Stimulated activated CD8-positive, alpha-beta memory T cell treated with anti-CD3 and anti-CD28 coated beads, Interleukin-15, amount 100 ng/mL, for 24 hours (primary cell): ENCODE data around the gene PARN.

Experiments used
- DNase-seq: peaks from one replicate; pipeline ENCODE4 v3.0.0-alpha.2; 2020; ENCODE audit warnings: low read depth

PARN gene

DNA sequence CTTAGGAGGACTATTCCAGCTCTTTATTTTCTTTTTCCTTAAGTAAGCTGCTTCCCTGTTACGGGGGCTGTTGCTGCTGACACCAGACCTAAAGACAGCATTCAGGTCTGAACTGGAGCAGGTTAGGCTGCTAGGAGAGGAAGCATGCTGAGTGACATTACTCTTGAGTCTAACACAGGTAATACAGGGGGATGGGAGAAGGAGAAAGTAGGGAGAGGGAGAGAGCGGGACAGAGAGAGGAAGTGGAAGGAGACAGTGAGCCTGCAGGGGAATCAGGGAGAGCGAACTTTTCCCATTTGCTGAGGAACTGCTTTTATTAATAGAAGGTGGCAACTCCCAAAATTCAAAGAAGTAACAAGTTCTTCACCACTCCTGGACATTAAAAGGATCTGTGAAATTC, 130.9 kb downstream of the PARN start:
- no peak for DNase-seq

DNA sequence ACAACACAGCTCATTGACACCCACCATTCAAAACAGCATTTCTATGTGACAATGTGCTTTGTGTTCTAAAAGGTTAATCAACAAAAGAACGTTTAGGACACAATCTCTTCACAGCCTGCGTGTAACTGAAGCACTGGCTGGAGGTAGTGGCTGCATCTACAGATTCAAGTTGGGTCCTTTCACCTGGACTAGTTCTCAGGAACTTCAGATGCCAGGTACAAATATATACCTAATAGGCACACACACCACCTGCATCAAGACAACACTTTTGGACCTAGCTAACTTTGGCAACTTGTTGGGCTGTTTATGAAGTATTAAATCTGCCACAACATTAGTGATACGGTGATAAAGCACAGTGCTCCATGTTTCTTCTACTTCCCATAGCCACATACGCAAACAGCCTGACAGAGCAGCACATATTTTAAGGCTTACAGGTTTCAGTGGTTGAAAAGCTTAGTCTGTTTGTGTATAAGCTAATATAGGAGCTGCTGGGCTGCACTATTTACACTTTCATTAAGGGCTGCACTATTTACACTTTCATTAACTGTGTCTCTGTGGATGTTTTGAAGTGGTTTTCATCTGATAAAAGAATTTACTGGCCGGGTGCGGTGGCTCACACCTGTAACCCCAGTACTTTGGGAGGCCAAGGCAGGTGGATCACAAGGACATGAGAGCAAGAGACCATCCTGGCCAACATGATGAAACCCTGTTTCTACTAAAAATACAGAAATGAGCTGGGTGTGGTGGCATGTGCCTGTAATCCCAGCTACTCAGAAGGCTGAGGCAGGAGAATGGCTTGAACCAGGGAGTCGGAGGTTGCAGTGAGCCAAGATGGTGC, 132.6 kb downstream of the PARN start:
- no peak for DNase-seq

DNA sequence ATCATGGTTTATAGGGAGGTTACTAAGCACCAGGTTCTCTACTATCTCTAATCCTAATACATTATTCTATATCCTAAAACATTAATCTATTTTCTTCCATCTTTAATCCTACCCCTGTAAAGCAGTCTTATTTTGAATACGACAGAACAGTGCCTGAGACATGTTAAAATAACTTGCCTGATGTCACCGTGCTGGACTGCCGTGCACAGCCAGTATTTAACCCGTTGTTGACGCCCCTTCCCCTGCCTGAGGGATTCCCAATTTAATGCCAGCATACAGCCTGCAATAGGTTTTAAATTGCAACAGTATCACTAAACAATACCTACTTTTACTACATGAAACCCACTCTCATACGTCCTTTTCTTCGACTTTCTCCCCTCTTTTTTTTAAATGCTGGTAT, 133.3 kb downstream of the PARN start:
- no peak for DNase-seq

DNA sequence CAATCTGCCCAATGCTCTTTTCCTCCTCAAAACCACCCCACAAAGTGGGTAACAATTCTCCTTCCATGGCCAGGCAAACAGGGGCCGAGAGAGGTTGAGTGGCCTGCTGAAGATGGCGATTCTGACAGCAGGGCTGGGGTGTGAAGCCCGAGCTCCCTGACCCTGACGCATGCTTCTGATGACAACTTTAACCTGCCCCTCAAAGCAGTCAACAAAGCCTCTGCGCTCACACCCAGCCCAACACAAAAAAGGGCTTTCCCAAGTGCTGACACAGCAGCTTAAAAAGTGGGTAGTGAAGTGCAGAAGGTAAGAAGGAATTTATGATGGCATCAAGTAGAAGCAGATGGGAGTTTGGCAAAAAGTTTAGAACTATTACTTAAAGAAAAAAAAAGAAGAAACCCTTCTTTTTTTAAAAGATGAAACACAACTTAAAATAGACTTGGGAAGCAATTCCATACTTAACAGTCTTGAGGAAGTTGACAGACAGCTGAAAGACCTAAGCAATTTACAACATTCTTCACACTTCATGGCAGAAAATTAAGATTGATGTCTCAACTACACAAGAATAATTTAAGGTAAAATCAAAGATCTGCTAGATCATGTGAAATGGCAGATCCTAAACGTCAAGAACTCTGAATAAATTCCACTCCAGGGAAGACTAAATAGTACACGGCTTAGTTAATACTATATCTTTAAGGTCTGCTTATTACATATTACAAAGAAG, 133.9 kb downstream of the PARN start:
- no peak for DNase-seq

GRCh38 chr16:14495213-14496046, 134.6 kb downstream of the PARN start:
- no peak for DNase-seq

GRCh38 chr16:14494396-14494966, 135.6 kb downstream of the PARN start:
- no peak for DNase-seq

GRCh38 chr16:14493791-14494190, 136.3 kb downstream of the PARN start:
- no peak for DNase-seq

- DNase-seq, result no peak
These were observed 137.4 kb downstream of the PARN start for GRCh38 chr16:14492614-14493013.

GRCh38 chr16:14491861-14492529, 138.1 kb downstream of the PARN start:
- no peak for DNase-seq

GRCh38 chr16:14490235-14490634, 139.8 kb downstream of the PARN start:
- DNase-seq, result no peak

DNA sequence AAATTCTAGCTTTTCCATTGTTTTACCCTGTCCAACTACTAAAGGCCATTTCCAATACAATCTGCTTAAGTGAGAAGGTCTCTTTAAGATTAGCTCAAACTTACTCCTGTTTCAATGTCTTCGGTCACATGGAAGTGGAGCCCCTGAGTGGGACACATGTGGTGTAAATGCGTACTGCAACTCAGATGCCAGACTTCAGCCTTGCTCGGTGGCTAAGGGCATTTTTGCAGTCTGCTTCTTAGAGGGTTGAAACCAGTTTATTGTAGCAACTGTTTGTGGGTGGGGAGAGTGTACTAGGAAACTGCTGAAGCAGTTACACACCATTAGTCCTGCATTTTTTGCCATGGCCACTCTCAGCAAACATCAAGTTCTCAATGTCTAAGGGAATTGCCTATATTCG, 140.6 kb downstream of the PARN start:
- DNase-seq, result no peak

DNA sequence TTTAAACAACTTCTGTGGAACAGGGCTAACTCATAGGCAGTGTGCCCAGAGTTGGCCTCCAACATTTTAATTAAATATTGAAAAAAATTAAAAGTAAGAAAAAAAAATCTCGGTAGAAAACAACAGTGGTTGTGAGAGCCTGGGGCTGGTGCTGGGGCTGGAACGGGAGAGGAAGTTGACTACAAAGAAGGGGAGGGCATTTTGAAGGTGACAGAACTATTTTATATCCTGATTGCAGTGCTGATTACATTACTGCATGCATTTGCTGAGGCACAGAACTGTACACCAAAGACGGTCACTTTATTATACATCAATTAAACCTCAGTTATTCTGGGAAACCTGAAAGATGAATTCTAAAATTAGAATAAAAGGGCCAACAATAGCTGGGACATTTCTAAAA, 142.5 kb downstream of the PARN start:
- no peak for DNase-seq

GRCh38 chr16:14486520-14487303, 143.3 kb downstream of the PARN start:
- no peak for DNase-seq

DNA sequence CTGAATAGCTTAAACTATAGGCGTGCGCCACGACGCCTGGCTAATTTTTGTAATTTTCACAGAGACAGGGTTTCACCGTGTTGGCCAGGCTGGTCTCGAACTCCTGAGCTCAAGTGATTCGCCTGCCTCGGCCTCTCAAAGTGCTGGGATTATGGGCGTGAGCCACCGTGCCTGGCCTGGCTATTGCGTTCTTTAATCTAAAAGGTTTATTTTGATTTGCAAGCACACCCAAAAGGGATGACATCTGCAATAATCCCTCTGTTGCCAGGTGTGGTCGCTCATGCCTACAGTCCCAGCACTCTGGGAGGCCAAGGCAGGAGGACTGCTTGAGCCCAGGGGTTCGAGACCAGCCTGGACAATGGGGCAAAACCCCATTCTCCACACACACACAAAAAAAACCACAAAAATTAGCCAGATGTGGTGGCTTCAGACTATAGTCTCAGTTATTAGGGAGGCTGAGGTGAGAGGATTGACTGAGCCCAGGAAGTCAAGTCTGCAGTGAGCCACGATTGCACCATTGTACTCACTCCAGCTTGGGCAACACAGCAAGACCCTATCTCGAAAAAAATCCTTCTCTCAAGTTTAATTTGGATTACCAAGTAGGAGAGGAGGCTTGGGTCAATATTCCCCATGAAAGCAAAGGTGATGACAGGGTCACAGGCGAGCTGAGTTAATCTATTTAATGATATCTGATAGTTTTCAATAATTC, 144.1 kb downstream of the PARN start:
- no peak for DNase-seq

- DNase-seq, result no peak
These were observed 144.9 kb downstream of the PARN start for GRCh38 chr16:14485121-14485551.

DNA sequence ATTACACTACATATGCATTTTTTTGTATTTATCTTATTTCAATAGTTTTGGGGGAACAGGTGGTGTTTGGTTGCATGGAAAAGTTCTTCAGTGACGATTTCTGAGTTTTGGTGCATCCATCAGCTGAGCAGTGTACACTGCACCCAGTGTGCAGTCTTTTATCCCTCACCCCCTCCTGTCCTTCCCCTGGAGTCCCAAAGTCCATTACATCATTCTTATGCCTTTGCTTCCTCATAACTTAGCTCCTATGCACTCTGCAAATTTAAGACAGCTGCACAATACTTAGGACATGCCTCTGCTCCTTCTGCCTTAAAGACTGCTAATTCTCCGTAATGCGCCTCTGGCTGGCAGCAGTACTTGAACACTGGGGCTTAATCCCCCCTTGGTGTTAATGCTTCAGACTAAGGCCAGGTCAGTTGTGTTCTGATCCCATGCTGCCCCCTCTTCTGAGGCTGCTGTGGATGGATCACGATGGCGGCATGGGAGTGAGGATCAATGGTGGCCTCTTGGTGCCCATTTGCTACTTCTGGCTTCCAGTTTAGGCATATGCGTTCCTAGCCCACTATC, 146.2 kb downstream of the PARN start:
- no peak for DNase-seq

DNA sequence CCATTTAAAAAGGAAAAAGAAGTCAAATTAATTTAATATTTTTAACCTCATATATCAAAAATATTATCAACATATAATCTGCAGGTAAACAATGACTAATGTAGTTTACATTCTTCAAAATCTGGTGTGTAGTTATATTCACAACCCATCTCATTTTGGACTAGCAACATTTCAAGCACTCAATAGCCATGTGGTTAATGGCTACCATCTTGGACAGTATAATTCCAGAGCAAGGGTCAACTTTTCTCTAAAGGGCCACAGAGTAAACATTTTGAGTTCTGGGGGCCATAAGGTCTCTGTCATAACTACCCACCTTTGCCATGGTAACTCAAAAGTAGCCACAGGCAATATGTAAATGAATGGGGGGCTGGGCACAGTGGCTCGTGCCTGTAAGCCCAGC, 153.9 kb downstream of the PARN start:
- DNase-seq, result no peak

- DNase-seq, result no peak
These were observed 154.5 kb downstream of the PARN start for GRCh38 chr16:14475370-14476139.

GRCh38 chr16:14473488-14473887, 156.6 kb downstream of the PARN start:
- no peak for DNase-seq
